ENCODE measurements around the gene LHX8.
A peak's percentile ranks its signal among the peaks of the same experiment; 100 is the strongest.

LHX8 gene

DNA sequence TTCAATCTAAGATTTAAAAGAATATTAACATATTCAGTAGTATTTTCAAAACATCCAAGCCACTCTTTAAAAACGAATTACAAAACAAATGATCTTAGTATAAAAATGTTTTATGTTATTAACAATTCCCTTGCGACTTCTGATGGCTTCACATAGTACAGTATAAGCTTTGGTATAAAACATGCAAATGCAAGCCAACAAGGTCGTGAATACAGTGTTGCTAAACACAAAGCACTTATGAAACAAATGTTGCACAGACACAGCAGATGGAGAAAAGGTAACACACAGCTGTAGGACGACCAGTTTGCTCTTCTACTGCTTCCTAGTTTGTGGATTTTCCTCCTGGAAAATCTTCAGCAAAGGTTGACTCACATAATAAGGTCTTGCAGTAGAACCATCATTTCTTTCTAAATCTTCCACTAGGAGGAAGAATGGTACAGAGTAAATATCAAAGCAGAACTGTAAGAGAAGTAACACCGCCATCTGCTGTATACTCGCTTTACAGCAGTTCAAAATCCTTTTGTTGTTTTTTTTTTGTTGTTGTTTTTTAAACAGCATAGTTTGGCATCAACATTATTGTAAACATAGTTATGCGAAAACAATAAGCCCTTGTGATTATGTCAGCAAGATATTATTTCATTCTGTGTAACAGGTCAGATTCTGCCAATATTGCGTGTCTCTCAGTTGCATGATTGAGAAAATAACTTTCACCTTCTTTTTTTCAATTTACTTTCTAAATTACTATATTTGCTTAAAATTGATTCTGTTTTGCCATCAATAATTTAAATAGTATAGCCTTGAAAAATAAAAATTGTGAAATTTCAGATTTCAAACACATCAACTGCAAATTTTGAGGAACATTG lies 69.5 kb downstream of the LHX8 start:
- peak; percentile 15 for DNase-seq

DNA sequence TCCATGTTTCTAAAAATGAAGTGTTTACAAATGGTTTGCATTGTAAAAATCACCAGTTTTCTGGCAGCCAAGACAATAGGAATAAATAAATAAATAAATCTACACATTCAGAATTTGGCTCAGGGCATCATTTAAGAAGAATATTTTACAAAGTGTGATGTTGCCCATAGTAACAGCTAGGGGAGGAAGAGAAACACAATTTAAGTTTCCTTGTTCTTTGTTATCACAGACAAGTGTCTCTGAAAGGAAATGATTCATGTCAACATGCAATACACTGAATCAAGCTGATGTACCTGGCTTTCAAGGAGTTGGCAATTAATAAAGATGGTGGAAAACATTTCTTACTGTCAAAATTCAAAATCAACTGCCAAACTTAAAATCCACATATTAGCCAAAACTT lies 74.7 kb downstream of the LHX8 start:
- DNase-seq, result no peak
